Ovary (tissue), 3 donors: ENCODE data around the gene CACNA1C.

Experiments
- CTCF ChIP-seq, 3 donors: fragments of 450-650 bp in 2 of 3; fragments of 200-600 bp in 1 of 3; IDR thresholded peaks; one replicate each; pipeline versions ENCODE4 v1.5.1 to v1.8.0; 2016 to 2022; ENCODE audit warnings: antibody characterized with exemption in 3 of 3, mild to moderate bottlenecking in 1 of 3
- EP300 ChIP-seq: sonication (generic); formaldehyde crosslinking; IDR thresholded peaks from one replicate; pipeline ENCODE4 v1.6.1; 2017; ENCODE audit warnings: antibody characterized with exemption
- POLR2A ChIP-seq: fragments of 450-650 bp; IDR thresholded peaks from one replicate; pipeline ENCODE4 v1.6.1; 2017; ENCODE audit warnings: antibody characterized with exemption, mild to moderate bottlenecking, moderate library complexity
- donor health status: DM: no; HTN: no; CAD: no.

DNA sequence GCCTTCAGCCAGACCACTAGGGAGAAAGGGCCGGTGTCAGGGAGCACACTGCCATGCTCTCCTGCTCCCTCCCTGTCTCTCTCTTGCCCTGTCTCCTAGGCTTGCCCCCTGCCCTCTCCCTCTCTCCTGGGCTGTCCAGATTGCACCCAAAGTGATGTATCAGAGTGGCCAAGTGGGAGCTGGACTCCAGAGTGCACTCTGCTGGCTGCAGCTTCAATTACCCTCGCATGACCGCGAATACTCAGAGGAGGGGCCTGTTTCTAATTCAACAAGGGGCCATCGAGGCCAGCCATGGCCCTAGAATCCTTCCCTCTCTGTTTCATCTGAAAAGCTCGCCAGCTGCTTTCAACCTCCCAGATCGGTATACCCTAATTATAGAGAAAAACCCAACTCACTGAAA is 535.6 kb downstream of the CACNA1C start:
- TF ChIP-seq CTCF (IDR thresholded peaks at IDR 0.05) = no peak
- TF ChIP-seq POLR2A = no peak
- no peak for TF ChIP-seq EP300
